GM19395 (cell line): ENCODE measurements around the gene LOXL1.

ENCODE experiments used
- ATAC-seq: cut with Tn5 transposase; IDR thresholded peaks from one replicate; pipeline ENCODE4 v1.9.1; 2021; ENCODE audit warnings: mild to moderate bottlenecking, moderate library complexity; ENCODE audit not compliant: unreplicated experiment

LOXL1 gene

GRCh38 chr15:73899197-73900094 lies 26.8 kb upstream of the LOXL1 start:
- ATAC-seq, result no peak

- ATAC-seq, result no peak
Observed at GRCh38 chr15:73900095-73900712, 26.1 kb upstream of the LOXL1 start.

DNA sequence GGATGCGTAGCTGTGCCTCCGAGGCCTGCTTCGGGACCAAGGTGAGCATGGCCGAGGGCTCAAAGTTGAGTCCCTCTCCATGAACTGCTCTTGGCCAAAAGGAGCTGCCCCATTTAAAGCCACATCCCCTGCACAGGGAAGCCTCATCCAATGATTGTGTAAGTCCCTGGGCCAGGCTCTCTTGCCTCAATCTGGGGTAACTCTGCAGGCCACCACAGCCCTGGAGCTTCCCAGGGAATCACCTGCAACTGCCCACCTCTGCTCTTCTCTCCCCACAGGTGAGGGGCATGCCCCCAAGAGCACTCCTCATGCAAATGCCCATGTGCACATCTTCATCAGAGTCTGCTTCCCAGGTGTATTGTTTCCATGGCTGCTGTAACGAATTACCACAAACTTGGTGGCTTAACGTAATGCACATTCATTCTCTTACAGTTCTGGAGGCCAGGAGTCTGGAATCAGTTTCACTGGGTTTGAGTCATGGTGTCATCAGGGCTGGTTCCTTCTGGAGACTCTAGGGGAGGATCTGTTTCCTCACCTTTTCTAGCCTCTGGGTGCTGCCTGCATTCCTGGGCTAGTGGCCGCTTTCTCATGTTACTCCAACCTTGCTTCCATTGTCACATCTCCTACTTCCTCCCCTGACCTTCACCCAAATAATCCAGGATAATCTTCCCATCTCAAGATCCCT lies 25.0 kb upstream of the LOXL1 start:
- no peak for ATAC-seq

DNA sequence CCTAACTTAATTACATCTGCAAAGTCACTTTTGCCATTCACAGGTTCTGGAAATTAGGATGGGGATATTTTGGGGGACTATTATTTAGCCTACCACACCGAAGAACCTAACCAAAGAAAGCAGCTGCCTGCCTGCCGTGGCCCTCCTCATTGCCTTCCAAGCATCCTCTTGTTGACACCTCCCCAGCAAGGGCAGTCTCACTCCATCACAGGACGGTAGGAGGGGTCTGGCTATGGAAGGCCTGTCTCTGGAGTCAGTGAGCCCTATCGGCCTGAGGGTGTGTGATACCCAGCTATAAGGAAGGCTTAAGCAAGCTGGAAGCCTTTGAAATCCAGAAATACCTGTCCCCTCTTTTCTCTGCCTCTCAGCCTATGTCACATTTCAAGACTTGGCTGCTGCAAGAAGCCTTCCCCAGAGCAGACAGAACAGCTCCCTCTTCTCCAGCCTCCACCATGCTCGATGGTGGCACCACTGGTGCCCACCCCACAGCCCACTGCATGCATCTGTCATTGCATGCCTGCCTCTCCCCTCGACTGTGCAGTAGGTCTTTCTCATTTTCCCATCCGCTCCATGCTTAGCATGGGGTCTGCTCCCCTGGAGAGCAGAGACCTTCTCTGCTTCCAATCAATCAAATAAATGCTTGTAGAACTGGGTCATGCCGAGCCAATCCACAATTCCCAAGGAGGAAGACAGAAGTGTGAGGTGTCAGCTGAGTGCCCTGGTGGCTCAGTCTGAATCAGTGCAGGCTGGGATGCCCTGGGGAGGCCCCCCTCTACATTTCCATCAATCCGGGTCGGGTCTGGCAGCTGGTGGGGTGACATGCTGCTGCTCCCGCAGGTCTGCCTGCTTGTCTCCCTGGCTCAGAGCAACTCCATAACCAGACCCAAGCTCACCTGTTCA lies 23.9 kb upstream of the LOXL1 start:
- no peak for ATAC-seq

DNA sequence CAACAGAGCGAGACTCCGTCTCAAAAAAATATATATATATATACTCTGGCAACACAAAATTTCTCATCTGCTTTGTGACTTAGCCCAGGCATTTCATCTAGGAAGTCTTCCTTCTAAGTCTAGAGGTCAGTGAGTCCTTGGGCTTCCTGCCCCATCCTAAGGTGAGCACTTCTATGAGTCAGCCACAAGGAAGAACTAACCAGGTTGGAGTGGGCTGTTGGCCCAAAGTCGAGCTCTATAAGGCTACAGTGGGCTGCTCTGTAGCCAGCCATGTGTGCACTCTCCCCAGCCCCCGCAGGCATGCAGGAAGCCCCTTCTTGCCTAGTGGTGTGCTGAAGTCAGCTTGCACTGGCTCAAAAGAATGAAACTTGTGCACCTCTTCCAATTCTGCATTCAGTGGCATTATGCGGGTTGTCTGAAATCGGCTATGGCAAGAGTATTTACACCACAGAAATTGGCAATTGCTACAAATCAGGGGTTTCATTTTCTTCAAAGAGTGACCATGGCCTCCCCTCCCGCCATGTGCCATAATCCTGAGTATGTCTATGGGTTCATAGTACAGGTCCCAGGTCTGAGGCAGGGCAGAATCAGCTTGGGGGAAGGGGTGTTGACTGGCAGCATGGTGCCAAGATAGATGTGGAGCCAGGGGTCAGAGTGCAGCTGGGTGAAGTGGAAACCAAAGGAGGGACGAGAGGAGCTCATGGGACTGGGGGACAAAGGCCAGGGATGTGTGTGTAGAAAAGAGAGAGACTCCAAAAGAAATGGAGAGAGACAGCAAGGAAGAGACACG lies 22.0 kb upstream of the LOXL1 start:
- ATAC-seq, result no peak

GRCh38 chr15:73905225-73905827 lies 20.9 kb upstream of the LOXL1 start:
- ATAC-seq, result no peak

DNA sequence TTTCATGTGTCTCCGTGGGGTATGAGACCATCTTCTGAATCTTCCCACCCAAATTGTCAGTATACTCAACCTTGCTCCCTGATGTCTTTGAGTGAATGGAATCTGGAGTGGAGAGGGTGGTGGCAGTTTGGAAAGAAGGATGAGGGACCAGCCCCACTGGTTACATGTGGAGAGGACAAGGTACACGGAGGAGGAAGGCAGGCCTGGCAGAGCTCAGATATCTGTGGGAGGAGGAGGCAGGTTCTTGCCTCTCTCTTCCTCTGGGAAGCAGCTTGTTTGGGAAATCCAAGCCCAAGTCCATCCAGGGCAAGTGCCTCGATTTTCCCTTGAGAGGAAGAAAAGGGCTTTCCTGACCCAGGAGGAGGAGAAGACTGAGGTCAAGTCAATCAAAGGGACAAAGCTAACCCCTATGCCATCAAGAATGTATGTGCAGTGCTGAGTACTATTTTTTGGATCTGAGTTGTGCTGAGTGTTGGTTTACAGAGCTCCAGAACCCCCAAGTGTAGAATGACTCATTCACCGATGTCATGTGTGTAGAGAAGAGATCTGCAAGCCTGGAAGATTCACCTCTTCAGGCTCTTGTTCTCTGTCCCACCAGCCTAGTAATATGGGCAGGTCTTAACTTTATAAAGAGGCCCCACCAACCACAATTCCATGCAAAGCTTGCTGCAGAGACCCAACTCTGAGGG lies 19.8 kb upstream of the LOXL1 start:
- ATAC-seq, result no peak

GRCh38 chr15:73907035-73907408 lies 19.2 kb upstream of the LOXL1 start:
- no peak for ATAC-seq

DNA sequence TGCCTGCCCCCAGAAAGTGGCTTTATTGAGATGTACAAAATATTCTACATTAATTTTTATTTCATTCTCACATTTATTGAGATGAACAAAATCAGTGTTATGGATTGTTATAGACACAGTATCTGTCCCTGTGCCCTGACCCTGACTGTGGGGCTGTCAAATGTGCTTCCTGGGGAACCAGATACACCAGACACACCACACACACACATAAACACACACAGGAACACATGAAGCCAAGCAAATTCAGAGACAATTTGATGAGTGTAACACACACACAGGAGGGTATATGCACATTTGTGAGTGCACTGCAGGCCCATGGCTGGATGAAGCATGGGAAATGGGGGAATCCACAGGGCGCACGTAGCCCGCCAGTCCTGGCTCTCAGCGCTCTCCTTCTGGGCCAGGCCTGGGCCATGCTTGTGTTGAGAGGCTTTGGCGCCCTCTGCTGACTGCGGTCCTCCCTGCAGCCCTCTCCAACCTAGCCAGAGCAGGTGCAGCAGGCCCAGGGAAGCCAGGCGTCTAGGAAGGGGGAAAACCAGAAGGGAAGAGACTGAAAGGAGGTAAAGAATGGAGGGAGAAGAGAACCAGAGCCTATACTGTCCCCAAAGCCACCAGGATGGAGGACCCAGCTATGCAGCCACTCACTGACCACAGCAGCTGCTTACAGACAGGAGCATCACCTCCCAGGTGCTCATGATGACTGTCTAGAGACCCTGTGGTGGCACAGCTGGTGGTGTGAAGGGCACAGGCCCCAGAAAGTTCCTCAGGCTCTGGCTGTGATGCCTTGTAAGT lies 18.0 kb upstream of the LOXL1 start:
- no peak for ATAC-seq

GRCh38 chr15:73908822-73909122 lies 17.5 kb upstream of the LOXL1 start:
- ATAC-seq, result no peak

DNA sequence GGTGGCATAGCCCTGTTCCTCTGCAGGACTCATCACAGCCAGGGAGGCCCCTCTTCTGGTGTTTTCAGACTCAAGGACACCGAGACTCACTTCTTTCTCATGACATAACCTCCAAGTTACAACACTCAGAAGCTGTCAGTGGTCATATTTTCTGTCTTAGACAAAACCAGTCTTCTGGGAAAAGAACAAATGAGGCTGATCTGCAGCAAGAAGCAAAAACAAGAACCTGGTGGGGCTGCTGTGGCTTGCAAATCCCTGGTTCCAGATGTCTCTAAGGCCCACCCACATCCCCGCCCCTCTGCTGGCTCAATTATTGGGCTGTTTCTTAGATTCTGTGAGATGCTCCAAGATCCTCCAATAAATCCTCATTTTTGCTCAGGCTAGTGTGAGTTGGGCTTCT lies 16.6 kb upstream of the LOXL1 start:
- no peak for ATAC-seq

- no peak for ATAC-seq
Observed at GRCh38 chr15:73910522-73911303, 15.5 kb upstream of the LOXL1 start.

DNA sequence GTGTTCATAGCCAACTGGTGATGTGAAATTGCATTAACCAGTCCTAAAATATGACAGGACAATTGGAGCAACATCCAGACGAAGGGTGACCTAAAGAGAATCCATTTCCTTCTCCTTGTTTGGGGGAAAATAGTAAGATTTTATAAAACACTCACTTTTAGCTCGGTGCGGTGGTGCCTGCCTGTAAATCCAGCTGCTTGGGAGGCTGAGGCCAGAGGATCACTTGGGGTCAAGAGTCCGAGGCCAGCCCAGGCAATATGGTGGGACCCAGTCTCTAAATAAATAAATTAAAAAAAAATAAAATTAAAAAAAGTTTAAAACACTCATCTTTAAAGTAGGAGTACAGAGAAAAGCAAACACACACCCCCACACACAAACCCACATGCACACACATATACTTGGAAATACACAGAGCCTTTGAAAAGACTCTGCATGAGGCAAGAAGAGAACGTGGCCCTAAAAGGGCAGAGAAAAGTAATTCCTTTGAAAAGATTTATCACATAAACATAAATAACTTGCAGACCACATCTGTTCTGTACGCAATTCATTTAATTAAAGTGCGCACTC lies 14.1 kb upstream of the LOXL1 start:
- ATAC-seq, result no peak

- ATAC-seq, result no peak
Observed at GRCh38 chr15:73914145-73914544, 12.1 kb upstream of the LOXL1 start.

- no peak for ATAC-seq
Observed at GRCh38 chr15:73915082-73915481, 11.2 kb upstream of the LOXL1 start.

DNA sequence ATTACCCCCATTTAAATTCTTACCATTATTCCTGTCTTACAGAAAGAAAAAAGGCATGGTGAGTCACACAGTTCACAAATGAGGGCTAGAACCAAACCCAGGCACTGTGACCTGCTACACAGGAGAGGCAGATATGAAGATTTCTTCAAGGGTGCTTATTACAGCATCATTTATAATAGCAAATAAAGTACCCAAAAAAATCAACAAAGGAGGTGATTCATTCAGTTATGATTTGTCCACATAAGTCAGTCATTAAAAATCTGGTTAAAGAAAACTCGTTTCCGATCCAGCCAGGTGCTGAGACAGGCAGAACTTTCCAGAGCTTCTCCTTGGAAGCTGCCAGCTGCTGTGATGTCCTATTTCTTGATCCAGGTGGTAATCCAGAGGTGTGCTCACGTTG lies 7.5 kb upstream of the LOXL1 start:
- ATAC-seq, result no peak

GRCh38 chr15:73919706-73920105 lies 6.6 kb upstream of the LOXL1 start:
- no peak for ATAC-seq
